Measurements from ENCODE around the gene SPSB1.

SPSB1 gene

GRCh38 chr1:9341301-9341845, 48.7 kb downstream of the SPSB1 start:
- no peak for DNase-seq (ENCODE audit: low read depth in 3 of 3)

DNA sequence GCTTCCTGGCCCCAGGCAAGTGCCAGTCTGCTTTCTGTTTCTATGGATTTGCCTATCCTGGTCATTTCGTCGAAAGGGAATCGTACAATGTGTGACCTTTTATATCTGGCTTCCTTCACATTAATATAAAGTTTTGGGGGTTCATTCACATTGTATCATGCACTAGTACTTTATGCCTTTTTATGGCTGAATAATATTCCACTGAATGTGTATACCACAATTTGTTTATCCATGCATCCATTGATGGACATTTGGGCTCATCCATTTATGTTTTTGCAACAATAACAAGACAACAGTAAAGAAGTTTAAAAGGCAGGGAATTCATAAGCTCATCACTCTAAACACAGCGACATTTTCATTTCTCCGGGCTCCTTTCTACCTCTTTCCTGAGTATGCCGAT, 50.6 kb downstream of the SPSB1 start:
- no peak for DNase-seq (ENCODE audit: low read depth in 3 of 3)

- DNase-seq (ENCODE audit: low read depth in 3 of 3): no peak
Observed at GRCh38 chr1:9344426-9345200, 51.9 kb downstream of the SPSB1 start.

DNA sequence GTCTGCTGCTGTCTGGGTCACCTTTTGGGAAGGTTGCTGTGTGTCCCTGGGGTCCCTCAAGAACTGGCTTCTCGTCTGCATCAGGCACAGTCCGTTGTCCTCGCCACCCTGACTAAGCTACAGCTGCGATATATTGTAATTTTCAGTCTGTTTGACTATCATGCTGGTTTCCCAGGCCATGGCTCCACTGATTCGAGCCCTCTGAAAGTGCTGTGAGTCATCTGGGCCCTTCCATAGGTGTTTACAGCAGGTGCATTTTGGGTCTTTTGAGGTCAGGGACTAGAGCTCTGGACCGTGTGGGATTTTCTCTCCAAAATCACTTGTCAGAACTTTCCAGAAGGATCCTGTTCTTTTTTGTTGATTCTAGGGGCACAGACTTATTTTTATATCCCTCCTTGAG, 52.8 kb downstream of the SPSB1 start:
- no peak for DNase-seq (ENCODE audit: low read depth in 3 of 3)

GRCh38 chr1:9345922-9346321, 53.2 kb downstream of the SPSB1 start:
- DNase-seq (ENCODE audit: low read depth in 3 of 3): no peak

- DNase-seq (ENCODE audit: low read depth in 3 of 3): no peak
Observed at GRCh38 chr1:9346566-9346965, 53.9 kb downstream of the SPSB1 start.

DNA sequence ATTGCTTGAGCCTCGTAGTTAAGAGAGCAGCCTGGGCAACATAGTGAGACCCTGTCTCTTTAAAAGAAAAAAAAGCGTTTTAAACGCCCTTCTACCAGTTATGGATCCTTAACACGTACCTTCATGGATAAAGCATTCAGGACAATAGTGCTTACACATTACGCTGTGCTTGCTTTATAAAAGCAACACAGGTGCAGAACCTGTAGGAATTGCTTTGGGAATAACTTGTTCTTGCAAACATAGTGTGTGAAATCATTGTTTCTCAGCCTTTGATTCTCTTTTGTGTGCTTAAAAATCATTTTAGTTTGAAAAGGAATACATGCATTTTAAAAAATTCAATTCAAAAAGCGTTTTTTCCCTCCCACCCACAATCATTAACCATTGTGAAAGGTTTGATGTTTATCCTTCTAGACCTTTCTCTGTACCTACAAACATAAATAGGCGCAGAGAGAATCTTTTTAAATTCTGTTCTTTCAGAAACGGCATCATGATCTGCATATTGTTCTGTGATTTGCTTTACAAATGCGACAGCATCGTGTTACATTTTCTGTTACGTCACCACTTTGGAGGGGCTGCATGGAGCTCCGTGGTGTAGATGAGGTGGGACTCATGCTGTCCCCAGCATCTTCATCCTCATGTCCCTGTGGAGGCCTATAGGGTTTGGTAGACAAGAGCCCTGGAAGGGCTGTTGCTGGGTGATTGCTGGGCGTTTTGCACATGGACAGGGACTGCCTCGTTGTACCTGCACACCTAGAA, 54.6 kb downstream of the SPSB1 start:
- no peak for DNase-seq (ENCODE audit: low read depth in 3 of 3)

DNA sequence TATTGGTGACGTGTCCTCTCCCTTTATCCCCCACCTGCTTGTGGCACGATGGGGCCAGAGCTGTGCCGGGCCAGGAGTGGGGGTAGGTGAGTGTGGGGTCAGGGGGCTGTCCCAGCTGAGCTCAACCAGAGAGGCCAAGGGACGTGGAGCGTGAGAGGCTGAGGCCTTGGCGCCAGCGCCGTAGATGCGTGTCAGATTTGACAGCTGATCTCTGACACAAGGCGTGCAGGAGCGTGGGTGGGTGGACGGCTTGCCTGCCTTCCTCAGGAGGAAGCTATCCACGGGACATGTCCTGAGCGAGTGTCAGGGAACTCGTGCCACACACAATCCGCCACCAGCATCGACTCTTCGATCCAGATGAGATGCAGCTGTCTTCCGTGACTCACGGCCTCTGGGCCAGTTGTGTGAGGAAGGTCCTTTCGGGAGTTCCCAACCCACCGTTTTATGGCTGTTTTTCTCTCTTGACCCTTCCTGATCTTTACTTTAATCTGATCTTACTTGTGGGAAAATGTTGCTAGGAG, 56.7 kb downstream of the SPSB1 start:
- DNase-seq (ENCODE audit: low read depth in 3 of 3): no peak

- DNase-seq (ENCODE audit: low read depth in 3 of 3): no peak
Observed at GRCh38 chr1:9350013-9350908, 57.6 kb downstream of the SPSB1 start.

DNA sequence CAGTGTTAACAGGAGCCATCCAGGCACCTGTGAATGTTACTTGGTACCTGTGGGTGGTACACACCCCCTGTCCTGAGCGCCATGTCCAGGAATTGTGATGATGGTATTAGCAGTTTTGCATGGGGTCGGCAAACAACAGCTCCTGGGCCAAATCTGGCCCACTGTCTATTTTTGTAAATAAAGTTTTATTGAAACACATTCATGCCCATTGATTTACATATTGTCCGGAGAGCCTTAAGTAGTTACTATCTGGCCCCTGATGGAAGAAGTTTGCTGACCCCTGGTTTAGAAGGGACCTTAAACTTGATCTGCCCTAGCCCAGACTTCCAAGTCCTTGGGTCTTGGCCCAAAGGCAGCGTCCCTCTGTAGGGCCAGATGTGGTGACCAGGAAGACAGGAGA, 58.3 kb downstream of the SPSB1 start:
- no peak for DNase-seq (ENCODE audit: low read depth in 3 of 3)

DNA sequence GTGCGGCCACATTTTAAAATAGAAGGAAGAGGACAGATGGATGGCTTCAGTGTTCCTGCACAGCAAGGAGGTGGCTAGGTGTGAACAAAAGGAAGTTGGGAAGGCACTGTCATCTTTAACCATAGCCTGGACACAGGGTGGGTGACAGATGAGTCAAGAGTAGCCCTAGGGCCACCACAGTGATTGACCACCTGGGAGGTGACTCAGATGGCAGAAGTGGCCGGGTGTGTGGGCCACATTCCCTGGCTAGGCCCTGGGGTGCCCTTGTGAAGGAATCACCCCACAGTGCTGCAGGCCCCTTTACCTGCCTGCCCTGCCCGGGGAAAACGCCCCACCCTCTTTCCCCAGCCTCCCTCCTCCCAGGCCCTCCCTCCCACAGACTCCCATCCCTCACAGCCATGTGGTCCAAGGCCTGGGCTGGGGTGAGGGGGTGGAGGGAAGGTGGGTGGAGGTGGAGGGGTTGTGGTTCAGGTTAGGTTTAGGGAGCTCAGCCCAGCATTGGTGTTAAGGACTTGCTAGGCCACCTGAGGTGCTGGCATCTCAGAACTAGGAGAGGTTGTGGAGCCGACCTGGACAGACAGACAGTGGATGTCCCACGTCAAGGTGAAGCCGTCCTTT, 59.1 kb downstream of the SPSB1 start:
- no peak for DNase-seq (ENCODE audit: low read depth in 3 of 3)

- DNase-seq (ENCODE audit: low read depth in 3 of 3): no peak
Observed at GRCh38 chr1:9352377-9353134, 59.9 kb downstream of the SPSB1 start.

GRCh38 chr1:9355503-9355902, 62.8 kb downstream of the SPSB1 start:
- DNase-seq (ENCODE audit: low read depth in 3 of 3): no peak

- no peak for DNase-seq (ENCODE audit: low read depth in 3 of 3)
Observed at GRCh38 chr1:9356021-9356420, 63.3 kb downstream of the SPSB1 start.

GRCh38 chr1:9356829-9357466, 64.3 kb downstream of the SPSB1 start:
- no peak for DNase-seq (ENCODE audit: low read depth in 3 of 3)

DNA sequence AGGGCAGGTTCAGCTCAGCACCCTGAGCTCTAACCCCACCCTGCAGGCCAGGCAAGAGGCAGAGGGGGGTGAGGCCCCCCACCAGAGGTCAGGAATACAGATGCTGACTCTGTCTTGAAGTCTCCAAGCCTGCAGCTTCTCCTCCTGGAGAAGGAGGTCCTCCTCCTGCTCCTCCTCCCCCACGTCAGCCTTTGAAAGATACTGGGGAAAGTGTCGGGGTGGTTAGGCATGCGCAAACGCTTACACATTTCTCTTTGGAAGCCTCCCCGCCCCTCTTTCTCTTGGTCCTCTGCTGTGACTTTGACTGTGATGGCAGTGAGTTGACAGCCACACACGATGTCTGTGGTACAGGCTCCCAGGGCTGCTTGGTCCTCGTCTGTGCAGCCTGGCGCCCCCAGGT, 65.3 kb downstream of the SPSB1 start:
- DNase-seq (ENCODE audit: low read depth in 3 of 3): no peak

DNA sequence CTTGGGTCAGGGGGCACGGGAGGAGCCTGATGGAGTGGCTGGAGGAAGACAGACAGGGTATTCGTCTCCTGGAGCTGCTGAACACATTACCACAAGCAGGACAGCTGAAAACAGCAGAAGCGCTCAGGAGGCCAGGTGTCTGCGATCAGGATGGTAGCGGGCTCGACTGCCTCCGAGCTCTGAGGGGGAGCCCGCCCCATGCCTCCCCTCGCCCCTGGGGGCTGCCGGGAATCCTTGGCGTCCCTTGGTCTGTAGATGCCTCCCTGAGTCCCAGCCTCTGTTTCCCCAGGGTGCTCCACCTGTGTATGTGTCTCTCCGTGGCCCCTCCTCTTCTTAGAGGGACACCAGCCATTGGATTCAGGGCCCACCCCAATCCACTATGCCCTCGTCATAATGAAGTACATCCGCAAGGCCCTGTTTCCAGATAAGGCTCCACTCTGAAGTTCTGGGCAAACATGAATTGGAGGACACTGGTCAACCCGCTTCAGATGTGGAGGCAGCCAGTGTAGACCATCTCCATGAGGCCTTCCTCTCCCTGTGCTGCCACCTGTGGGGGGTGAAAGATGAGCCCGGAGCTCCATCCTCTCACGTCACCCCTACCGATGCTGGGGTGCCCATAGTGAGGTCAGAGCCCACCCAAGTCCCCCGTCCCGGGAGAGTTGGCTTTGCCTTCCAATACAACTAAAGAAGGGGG, 67.8 kb downstream of the SPSB1 start:
- DNase-seq (ENCODE audit: low read depth in 3 of 3): no peak

GRCh38 chr1:9361630-9362260, 69.1 kb downstream of the SPSB1 start:
- DNase-seq (ENCODE audit: low read depth in 3 of 3): no peak

DNA sequence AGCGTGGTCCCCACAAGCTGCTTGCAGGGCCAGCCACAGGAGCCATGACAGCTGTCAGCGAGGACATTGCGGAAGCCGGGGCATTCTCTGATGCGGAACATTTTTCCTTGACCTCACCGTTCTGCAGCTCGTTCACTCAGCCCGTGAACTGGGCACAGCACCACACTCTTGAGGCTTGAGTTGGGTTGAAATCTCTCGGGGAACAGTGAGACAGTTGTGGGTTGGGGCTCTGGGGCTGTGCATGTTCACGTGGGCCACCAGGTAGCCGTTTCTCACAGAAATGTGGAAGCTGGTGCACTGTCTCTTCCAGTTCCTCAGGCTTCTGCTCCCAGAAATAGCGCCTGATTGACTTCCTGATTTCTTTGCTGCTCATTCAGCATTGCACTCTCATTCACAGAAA, 69.8 kb downstream of the SPSB1 start:
- no peak for DNase-seq (ENCODE audit: low read depth in 3 of 3)
